ENCODE results near the gene CXCL16. TPM values are rescaled to one million over a fixed set of nuclear protein-coding genes. Genes with fewer than 3 reads are reported as not detected.
"Not testable (repeated sequence)": the region's sequence is repeated elsewhere in the genome, so short reads cannot be mapped to it uniquely, and the experiment has no call there.

Gene CXCL16
- total RNA-seq, 1 experiment from 2014 or later, result 0.12 TPM

- DNase-seq (ENCODE audit: low read depth), result peak; percentile 29
These were observed 18.3 kb downstream of the CXCL16 start for GRCh38 chr17:4721203-4722135.

- DNase-seq (ENCODE audit: low read depth), result no peak
These were observed 18.9 kb downstream of the CXCL16 start for GRCh38 chr17:4720787-4721186.

DNA sequence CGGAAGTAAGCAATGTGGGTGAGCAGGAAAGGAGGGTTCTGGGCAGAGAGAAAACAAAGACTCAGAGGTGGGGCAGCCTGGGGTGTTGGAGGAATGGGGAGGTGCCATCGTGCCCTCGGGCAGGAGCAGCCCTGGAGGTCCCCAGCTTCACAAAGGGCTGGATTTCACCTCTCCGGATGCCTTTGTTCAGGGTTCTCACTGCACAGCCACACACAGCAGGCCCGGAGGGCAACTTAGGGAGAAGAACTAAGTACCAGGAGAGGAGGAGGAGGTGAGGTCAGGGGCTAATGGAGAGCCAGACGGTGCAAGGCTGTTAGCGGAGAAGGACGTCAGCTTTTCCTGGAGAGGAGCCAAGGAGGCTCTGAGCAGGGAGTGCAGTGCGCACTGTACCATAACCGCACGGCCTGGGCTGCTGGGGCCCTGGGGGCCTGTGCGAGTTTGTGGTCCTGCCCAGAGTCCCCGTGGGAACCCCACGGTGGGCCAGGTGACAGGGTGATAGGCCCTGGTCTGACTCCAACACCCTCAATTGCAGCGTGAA is 20.0 kb downstream of the CXCL16 start:
- no peak for DNase-seq (ENCODE audit: low read depth)

- DNase-seq (ENCODE audit: low read depth), result no peak
These were observed 20.6 kb downstream of the CXCL16 start for GRCh38 chr17:4719146-4719545.

GRCh38 chr17:4718276-4718675 is 21.5 kb downstream of the CXCL16 start:
- DNase-seq (ENCODE audit: low read depth), result no peak

DNA sequence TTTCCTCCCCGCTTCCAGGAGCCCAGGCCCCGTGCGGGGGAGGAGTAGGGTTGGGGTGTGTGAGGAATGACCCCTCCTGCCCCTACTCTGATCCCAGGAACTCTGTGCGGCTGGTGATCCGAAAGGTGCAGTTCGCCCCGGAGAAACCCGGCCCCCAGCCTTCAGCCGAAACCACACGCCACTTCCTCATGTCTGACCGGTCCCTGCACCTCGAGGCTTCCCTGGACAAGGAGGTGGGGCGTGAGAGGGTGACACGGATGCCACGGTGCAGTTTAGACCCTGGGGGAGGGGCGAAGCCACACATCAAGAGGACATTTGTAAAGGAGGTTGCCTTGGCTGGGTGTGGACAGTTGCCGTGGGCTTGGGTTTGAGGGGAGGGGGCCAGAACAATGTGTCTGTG is 21.9 kb downstream of the CXCL16 start:
- DNase-seq (ENCODE audit: low read depth), result no peak

GRCh38 chr17:4716081-4716480 is 23.6 kb downstream of the CXCL16 start:
- DNase-seq (ENCODE audit: low read depth), result no peak

DNA sequence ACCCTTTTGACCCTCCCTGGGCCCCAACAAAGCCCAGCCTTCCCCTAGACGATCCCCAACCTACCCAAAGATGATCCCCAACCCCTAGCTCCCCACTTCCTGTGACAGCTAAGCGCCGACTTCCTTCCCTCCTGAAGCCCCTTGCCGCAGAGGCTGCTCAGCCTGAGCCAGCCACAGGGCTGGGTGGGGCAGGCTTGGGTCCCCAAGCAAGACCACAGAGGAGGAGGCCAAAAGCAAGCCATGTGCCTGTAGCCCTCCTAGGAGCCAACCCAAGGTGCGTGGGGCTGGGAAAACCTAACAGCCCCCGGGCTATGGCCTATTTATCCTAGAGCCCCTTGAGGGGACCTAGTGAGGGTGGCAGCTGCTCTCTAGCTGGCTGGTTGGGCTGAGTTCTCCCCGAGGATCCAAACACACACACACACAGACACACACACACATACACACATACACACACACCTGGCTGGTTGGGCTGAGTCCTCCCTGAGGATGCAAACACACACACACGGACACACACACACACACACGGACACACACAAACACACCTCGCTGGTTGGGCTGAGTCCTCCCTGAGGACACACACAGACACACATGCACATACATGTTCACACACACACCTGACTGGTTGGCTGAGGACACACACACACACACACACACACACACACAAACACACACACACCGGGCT is 24.5 kb downstream of the CXCL16 start:
- DNase-seq (ENCODE audit: low read depth), result no peak

GRCh38 chr17:4714340-4715062 is 25.2 kb downstream of the CXCL16 start:
- DNase-seq (ENCODE audit: low read depth), result not testable (repeated sequence)

DNA sequence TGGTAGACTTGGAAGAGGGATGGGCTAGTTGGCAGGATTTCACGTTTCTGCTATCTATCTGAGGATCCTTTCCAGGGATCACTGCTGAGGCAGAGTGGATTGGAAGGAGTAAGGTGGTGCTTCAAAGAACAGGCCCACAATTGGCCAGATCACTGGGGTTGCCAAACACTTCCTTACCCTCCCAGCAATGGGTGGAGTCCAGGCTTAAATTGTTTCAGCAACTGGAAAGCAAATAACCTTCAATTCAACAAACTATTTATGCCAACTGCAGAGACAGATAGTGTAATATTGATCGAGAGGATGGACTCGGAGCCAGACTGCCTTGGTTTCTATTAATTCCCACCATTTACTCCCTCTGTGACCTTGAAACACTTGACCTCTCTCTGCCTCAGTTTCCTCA is 27.2 kb downstream of the CXCL16 start:
- no peak for DNase-seq (ENCODE audit: low read depth)

- no peak for DNase-seq (ENCODE audit: low read depth)
These were observed 28.0 kb downstream of the CXCL16 start for GRCh38 chr17:4711661-4712181.

DNA sequence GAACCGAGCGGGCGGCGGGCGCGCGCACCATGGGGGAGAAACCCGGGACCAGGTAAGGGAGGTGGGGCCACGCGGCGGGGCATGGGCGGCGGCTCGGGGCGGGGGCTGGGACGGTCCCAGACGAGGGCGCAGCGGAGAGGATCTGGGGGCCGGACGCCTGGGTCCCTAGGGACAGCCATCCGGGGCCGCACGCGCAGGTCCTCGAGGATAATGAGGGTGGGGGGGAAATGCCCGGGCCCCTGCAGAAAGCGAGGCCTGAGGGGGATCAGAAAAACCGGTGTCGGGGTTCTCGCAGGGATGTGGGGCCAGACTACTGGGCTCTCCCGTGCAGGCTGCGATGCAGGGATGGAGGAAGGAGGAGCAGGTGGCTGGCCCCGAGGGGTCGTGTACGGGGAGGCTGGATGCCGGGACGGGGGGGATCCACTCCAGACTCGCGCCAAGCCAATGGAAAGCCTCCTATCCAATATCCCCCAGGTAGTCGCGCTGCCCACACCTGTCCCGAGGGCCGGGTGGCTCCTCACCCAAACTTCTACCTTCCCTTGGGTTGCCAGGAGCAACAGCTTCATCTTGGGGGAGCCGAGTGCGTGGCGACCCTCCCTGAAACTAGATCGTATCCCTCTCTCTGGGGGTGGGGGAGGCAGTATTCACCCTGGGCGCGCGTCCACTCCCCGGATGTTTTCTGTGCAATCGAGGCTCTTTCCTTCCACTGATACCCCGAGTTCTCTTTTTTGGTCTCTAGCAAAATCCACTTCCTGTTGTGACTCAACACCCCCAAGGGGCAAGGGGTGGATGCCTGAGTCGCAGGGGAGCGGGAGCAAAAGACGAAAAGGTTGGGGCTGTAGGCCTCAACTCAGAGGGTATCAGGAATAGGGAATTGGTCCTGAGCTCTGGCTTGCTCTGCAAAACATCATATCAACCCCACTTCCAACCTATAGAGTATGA is 28.8 kb downstream of the CXCL16 start:
- no peak for DNase-seq (ENCODE audit: low read depth)

DNA sequence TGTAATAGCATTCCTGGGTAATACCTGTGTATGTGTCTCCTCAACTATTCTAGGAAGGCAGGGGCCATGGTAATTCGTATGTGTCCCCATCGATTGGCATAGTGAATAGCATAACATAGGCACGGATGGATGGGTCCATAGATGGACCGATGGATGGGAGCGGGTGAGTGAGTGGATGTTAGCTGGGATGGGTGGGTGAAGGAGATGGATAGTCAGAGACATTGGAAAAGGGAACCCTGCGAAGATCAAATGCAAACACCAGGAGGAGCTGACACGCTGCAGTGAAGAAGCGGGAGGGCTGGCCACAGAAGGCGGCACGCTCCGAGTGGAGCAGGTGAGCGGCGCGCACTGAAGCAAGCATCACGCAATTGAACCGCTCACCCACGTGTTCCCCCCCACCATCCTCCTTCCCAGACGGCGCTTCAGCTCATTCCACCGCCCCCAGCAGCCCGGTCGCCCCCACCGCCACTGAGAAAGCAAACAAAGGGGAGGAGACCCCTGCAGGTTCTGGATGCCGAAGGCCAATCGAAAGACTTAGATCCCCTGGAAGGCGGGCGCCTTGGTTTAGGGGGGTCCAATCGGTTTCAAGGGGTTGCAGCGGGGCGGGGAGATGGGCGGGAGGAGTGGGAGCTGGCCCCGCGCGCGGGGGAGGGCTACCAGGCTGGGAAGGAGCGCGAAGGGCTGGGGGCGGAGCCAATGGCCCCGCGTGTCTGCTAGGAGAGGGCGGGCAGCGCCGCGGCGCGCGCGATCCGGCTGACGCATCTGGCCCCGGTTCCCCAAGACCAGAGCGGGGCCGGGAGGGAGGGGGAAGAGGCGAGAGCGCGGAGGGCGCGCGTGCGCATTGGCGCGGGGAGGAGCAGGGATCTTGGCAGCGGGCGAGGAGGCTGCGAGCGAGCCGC is 29.7 kb downstream of the CXCL16 start, which contains the start of gene ARRB2:
TSS of gene ARRB2 (plus strand) at position 839 of the 899 bp plus-strand sequence. CDS start 90 bp downstream, outside the sequence.
- peak; percentile 95 for DNase-seq (ENCODE audit: low read depth)

DNA sequence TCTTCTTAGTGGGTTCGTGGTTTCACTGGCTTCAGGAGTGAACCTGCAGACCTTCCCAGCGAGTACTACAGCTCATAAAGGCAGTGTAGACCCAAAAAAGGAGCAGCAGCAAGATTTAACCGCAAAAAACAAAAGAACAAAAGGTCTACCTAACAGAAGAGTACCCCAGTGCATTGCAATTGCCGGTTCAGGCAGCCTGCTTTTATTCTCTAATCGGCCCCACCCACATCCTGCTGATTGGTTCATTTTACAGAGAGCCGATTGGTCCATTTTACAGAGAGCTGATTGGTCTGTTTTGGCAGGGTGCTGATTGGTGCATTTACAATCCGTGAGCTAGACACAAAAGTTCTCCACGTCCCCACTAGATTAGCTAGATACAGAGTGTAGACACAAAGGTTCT is 31.3 kb downstream of the CXCL16 start:
- peak; percentile 9 for DNase-seq (ENCODE audit: low read depth)

GRCh38 chr17:4706121-4706520 is 33.6 kb downstream of the CXCL16 start:
- peak; percentile 66 for DNase-seq (ENCODE audit: low read depth)

GRCh38 chr17:4704991-4705390 is 34.7 kb downstream of the CXCL16 start:
- DNase-seq (ENCODE audit: low read depth), result no peak

DNA sequence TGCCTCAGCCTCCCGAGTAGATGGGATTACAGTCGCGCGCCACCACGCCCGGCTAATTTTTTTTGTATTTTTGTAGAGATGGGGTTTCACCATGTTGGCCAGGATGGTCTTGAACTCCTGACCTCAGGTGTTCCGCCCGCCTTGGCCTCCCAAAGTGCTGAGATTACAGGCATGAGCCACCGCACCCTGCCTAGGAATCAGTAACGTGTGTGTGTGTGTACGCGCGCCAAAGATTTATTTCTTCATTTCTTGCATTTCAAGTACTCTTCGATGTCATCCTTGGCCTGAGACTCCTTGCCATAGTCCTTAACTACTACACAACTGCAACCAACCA is 35.2 kb downstream of the CXCL16 start:
- DNase-seq (ENCODE audit: low read depth), result not testable (repeated sequence)

- no peak for DNase-seq (ENCODE audit: low read depth)
These were observed 36.4 kb downstream of the CXCL16 start for GRCh38 chr17:4703330-4703691.

GRCh38 chr17:4701116-4701515 is 38.6 kb downstream of the CXCL16 start:
- no peak for DNase-seq (ENCODE audit: low read depth)

Measured in RPMI7951 (cell line).